GM18505 (cell line): ENCODE measurements around the gene AFDN.

Experiments used
- ATAC-seq: cut with Tn5 transposase; IDR thresholded peaks from one replicate; pipeline ENCODE4 v1.9.1; 2021; ENCODE audit not compliant: unreplicated experiment
- POLR2A ChIP-seq: IDR thresholded peaks from 4 replicates; pipeline ENCODE4 v1.6.1; 2011; ENCODE audit warnings: borderline replicate concordance; ENCODE audit not compliant: insufficient read depth, insufficient read length; ENCODE audit errors: extremely low read depth

The AFDN gene

DNA sequence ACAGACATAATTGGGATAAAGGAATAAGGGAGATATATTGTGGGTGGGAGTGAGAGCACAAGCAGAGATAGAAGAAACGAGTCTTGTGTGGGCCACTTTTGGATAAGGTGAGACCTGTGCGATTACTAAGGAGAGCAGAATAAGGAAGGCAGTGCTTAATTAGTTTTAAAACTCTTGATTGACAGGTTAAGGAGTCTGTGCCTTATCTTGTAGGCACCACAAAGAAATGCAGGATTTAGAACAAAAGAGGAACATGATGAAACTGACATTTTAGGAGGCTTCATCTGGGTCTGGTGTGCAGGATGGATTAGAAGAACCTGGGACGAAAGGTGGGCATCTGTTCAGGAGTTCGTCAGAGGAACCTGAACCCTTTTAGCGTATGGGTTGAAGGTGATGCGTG is 100.5 kb downstream of the AFDN start:
- no peak for ATAC-seq
- TF ChIP-seq POLR2A, result no peak

DNA sequence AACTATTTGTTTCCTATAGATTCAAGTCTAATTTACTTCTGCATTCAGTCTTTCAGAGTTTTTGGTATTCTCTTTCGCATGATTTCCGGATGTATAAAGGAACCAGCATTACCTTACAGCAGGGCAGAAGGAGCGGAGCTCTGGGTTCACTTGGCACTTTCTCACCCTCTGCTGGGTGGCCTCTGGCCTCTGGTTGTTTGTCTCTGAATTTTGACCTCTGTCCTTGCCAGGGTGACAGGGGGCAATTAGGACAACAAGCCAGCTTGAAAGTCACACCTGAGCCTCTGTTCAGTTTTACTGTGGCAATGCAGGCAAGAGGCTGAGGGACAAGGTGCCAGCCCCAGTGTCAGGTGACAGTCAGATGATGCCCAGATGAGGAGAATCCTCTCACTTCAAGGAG is 101.4 kb downstream of the AFDN start:
- TF ChIP-seq POLR2A, result no peak
- no peak for ATAC-seq

DNA sequence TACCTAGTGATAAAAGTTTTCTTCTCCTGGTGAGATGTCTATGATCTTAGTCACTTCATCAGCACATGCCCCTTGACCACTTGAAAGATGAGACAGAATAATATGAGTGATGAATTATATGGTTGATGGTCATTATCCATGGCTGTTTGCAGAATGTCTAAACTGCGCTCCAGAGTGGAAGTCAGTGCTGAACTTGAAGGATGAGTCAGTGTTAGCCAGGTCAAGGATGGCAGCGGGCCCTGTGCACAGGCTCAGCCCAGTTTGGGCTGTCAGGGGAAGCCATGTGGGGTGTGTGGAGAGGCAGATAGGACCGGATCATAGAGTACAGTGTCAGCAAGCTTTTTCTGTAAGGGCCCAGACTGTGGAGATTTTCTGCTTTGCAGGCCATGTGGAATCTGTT is 103.6 kb downstream of the AFDN start:
- no peak for ATAC-seq

DNA sequence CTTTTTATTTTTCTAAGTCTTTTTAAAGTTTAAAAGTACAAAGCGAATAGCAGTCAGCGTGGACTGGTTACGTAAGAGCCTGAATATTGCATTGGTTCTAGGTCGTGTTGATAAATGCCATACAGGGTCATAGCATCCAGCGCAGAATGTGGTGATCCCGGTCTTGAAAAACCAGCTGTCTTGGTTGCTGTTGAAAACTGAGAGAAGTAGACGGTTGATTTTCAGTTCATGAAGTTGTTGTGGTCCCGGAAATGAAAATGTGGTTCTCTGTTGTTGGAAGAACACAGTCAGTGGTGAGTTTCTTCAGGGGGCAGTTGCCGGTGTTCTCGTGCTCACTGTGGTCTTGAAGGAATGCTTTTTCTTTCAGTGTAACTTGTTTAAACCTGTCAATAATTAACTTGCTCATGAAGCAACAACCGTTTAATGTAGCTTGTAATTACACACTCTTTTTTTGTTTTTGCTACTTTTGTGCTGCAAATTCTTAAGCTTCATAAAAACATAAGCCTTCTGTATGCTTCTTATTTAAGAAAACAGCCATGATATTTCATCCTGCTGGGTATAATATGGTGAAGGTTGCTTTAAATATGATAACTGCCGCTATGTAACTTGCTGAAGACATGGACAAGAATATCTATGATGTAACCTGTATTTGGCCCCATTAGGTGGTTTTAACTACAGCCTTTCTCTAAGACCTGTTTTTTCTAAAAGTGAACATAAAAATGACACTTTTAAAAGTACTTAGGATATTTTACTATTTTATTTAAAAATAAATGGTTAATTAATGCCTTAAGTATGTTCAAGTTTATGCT is 106.0 kb downstream of the AFDN start:
- no peak for TF ChIP-seq POLR2A
- ATAC-seq, result no peak

More for the DNA sequence above, 103.6 kb downstream of the AFDN start:
- no peak for TF ChIP-seq POLR2A

DNA sequence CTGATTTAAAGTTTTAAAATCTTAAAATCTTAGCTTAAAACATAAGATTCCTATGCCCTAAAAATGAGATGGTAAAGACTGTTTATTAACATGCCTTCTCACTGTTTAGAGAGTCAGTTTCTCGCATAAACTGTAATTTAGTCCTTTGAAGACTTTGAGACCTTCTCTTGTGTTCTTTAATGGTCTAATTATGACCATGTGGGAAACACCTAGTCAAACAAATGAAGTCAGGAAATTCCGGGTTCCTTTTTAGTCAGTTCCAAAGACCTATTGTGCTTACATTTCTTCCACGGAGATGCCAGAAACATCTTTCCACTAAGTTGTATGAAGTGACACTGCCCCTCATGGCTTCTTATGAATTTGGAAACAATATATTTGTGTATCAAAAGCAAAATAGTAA is 106.6 kb downstream of the AFDN start:
- TF ChIP-seq POLR2A, result no peak
- no peak for ATAC-seq

DNA sequence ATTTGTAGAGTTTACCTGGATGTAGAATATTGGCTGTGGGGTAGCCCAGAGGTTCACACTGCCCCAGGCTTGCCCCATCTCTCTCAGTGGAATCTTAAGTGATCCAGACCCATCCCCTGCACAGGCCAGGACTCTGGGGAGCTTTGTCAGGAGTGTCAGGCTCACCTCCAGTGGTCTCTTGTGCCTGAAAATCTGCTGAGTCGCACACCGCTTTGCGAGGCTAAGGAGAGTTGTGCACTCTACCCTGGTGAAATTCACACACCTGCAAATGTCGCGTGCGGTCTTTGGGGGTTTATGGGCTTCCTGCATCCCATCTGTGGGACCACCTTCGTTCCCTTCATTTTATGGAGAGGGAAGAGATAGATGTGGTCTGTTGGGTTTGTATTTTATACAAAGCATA is 107.1 kb downstream of the AFDN start:
- ATAC-seq, result no peak
- TF ChIP-seq POLR2A, result no peak

DNA sequence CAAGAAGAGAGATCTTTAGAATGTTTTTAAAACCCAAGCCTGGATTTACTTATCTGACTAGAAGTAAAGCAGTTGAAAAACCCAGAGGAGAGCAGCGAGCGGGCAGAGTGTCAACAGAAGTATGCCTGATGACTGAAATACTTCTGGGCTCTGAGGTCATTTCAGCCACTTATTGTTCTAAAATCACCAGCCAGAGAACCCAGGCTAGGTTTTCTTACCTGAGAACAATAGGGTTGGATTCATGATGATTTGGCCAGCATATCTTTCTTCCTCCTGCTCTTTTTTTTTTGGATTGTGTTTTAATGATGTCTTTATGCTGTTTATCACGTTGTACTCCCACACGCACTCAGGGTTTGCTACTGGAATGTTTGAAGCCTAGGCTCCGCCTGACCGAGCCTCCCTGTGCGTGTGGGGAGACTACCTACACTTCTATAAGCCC is 107.7 kb downstream of the AFDN start:
- no peak for TF ChIP-seq POLR2A
- ATAC-seq, result no peak

DNA sequence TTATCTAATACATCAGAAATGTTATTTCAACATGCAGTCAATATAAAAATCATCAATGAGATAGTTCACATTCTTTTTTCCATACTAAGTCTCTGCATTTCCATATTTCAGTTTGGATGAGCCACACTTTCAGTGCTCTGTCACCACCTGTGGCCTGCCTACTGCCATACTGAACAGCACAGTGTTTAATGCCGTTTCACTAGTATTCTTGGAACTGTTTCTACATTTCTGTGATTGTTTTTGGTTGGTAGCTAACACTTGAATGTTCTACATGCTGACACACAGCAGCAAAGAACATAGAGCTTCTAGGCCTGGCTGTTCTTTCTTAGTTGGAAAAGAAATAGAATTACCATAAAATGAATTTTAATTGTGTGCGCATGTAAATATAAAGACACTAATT is 109.3 kb downstream of the AFDN start:
- TF ChIP-seq POLR2A, result no peak
- ATAC-seq, result no peak

DNA sequence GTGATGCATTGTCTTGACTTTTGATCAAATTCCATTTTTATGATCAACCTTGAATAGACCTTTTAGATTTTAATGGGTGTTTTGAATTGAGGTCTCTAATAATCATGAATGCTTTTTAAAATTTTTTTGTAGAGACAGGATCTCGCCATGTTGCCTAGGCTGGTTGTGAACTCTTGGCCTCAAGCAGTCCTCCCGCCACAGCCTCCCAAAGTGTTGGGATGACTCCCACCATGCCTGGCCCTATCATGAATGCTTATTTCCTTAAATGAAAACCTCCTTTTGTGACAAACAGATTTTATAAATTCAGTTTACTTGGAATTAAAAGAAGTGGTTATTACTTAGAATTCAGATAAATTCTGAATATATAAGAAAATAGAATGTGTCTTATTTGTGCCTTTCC is 110.6 kb downstream of the AFDN start:
- ATAC-seq, result no peak
- no peak for TF ChIP-seq POLR2A

DNA sequence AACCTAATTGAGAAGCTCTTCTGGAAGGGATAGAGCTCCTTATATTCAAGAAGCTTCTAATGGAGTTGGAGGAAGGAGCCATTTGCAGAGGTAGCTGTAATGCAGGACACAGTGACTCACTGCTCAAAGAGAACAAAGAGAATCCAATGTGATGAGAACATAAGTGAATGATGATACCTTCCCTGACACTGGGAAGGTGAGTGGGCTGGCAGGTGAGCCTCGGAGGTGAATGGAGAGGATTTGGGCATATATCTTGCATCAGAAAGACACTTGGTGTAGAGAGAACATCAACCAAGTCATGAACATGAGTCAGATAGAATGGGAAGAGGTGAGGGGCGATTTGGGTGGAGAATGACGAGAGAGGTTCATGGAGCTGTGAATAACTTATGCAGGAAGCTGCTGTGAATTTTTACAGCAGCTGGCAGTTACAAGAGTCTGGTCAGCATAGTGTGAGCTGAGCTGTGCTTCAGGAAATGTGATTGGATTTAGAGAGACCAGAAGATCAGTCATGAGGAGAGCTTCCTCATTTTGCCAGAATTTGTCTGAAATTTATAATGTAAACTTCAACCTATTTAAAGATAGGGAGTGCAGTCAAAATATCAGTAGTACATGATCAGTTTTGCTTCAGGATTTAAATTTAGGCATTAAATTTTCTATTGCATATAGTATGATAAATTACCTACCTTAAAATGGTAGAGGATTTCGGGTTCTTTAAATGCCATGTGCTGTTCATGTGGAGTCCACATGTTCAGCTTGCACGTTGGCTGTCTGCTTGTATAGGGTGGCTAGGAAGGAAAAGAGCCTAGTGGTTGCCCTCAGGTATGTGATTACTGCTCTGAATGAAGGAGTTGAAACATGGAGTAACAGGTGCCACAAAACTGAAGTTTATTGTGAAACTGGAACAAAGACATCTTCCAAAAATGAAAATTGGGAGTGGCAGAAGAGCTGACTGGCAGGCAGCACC is 111.5 kb downstream of the AFDN start:
- TF ChIP-seq POLR2A, result no peak

DNA sequence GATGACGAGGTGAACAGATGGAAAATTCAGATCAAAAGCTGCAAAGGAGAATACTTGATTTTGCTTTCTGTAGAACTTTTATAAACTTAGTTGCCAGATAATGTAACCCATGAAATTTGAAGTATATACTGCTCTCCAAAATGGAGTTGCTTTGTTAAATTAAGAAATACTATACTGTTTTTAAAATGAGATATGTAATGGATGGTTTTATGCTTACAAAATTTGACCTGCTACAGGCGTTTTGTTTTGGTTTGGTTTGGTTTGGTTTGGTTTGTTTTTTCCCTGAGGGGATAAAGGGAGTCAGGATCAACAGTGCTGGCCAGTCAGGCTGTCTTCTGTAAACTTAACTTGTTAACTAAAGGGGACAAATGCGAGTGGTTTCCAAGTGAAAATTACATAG is 115.1 kb downstream of the AFDN start:
- TF ChIP-seq POLR2A, result no peak
- no peak for ATAC-seq

More for the DNA sequence above, 111.5 kb downstream of the AFDN start:
- no peak for ATAC-seq

DNA sequence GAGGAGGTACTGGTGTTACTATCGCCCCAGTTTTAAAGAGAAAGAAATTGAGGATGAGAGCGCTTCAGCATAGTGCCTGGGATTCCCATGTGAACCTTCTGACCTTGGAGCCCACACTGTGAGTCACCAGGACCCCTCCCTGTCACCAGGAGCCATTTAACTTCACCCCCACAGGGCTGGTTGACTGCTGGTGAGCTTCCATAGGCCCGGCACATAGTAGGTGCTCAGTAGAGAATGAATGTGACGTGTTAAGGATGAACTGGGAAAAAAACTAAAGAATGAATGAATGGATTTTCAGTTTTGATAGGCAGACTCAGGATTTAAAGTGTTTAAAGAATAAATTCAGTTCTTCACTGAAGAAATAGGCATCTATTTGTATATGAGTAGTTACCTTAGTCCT is 117.4 kb downstream of the AFDN start:
- no peak for TF ChIP-seq POLR2A

DNA sequence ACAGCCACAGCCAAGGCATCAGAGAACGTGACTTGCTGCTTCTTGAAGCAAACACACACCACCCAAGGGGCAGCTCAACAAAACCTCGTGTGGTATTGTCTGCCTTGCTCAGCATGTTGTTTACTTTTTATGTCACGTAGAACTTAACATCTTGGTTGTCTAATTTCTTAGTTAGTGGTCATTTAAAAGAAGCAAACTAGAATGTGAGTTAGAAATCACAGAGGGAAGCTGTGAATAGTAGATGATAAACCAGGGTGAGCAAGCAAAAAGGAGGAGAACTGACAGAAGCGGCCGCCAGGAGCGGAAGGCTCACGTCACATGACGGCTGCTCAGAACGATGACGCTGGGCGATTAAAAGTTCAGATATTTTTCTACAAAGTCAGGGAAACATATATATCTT is 119.3 kb downstream of the AFDN start:
- no peak for TF ChIP-seq POLR2A

More for the DNA sequence above, 117.4 kb downstream of the AFDN start:
- no peak for ATAC-seq

More for the DNA sequence above, 119.3 kb downstream of the AFDN start:
- ATAC-seq, result no peak
